ENCODE results near the gene CUEDC1.
A peak's percentile ranks its signal among the peaks of the same experiment; 100 is the strongest.

The CUEDC1 gene

GRCh38 chr17:57916925-57917858 is 38.0 kb downstream of the CUEDC1 start:
- Histone ChIP-seq H3K4me1 (peaks cover 17% of the 10 kb centered on the region), H3K4me3 (no peak overlapping the region), H3K36me3 (replicated peaks) (no peaks in the 10 kb centered on the region), H3K27me3 (ENCODE audit: low read depth) (no peaks in the 10 kb centered on the region), H3K9me3 (no peaks in the 10 kb centered on the region)
- no peak for DNase-seq (ENCODE audit: low spot score in 2 of 2)
- in situ Hi-C loops (cut with MboI; ENCODE audit: low sequenced_read_pairs), result no loop called here

- in situ Hi-C loops (cut with MboI; ENCODE audit: low sequenced_read_pairs), result no loop called here
- Histone ChIP-seq H3K9me3 (no peaks in the 10 kb centered on the region), H3K27me3 (ENCODE audit: low read depth) (no peaks in the 10 kb centered on the region), H3K36me3 (replicated peaks) (no peaks in the 10 kb centered on the region), H3K4me3 (no peak overlapping the region), H3K4me1 (peaks cover 12% of the 10 kb centered on the region)
- peak in 1 of 2 experiments; percentile 64 for DNase-seq (ENCODE audit: low spot score in 2 of 2)
Measured at GRCh38 chr17:57915985-57916757, 39.0 kb downstream of the CUEDC1 start.

GRCh38 chr17:57915544-57915943 is 39.7 kb downstream of the CUEDC1 start:
- H3K4me1 ChIP-seq, result peaks cover 11% of the 10 kb centered on the region
- H3K9me3 ChIP-seq, result no peaks in the 10 kb centered on the region
- no peak for DNase-seq (ENCODE audit: low spot score in 2 of 2)
- H3K4me3 ChIP-seq, result no peak overlapping the region
- no peaks in the 10 kb centered on the region for H3K36me3 ChIP-seq (replicated peaks)
- in situ Hi-C loops (cut with MboI; ENCODE audit: low sequenced_read_pairs), result no loop called here
- no peaks in the 10 kb centered on the region for H3K27me3 ChIP-seq (ENCODE audit: low read depth)

GRCh38 chr17:57914273-57915142 is 40.7 kb downstream of the CUEDC1 start:
- Histone ChIP-seq H3K27me3 (ENCODE audit: low read depth) (no peaks in the 10 kb centered on the region), H3K4me3 (no peak overlapping the region), H3K4me1 (peaks cover 11% of the 10 kb centered on the region), H3K36me3 (replicated peaks) (no peaks in the 10 kb centered on the region), H3K9me3 (no peaks in the 10 kb centered on the region)
- in situ Hi-C loops (cut with MboI; ENCODE audit: low sequenced_read_pairs), result no loop called here
- DNase-seq (ENCODE audit: low spot score in 2 of 2), result no peak

GRCh38 chr17:57913575-57914272 is 41.5 kb downstream of the CUEDC1 start:
- peaks cover 11% of the 10 kb centered on the region for H3K4me1 ChIP-seq
- no peak for DNase-seq (ENCODE audit: low spot score in 2 of 2)
- H3K4me3 ChIP-seq, result no peak overlapping the region
- no peaks in the 10 kb centered on the region for H3K27me3 ChIP-seq (ENCODE audit: low read depth)
- in situ Hi-C loops (cut with MboI; ENCODE audit: low sequenced_read_pairs), result no loop called here
- no peaks in the 10 kb centered on the region for H3K36me3 ChIP-seq (replicated peaks)
- no peaks in the 10 kb centered on the region for H3K9me3 ChIP-seq

GRCh38 chr17:57911834-57912673 is 43.2 kb downstream of the CUEDC1 start:
- Histone ChIP-seq H3K36me3 (replicated peaks) (no peaks in the 10 kb centered on the region), H3K4me3 (no peak overlapping the region), H3K27me3 (ENCODE audit: low read depth) (no peaks in the 10 kb centered on the region), H3K4me1 (peaks cover 11% of the 10 kb centered on the region), H3K9me3 (no peaks in the 10 kb centered on the region)
- DNase-seq (ENCODE audit: low spot score in 2 of 2), result peak; percentile 95 to 97
- in situ Hi-C loops (cut with MboI; ENCODE audit: low sequenced_read_pairs), result no loop called here

- Histone ChIP-seq H3K4me1 (peaks cover 11% of the 10 kb centered on the region), H3K4me3 (no peak overlapping the region)
- DNase-seq (ENCODE audit: low spot score in 2 of 2), result no peak
Measured at GRCh38 chr17:57910462-57911420, 44.5 kb downstream of the CUEDC1 start.

GRCh38 chr17:57909551-57909950 is 45.7 kb downstream of the CUEDC1 start:
- in situ Hi-C loops (cut with MboI; ENCODE audit: low sequenced_read_pairs), result loop anchor here (5.0 kb wide), 1 partner anchor 38 kb away; no protein-coding TSS in a partner anchor
- peaks cover 11% of the 10 kb centered on the region for H3K4me1 ChIP-seq
- H3K9me3 ChIP-seq, result no peaks in the 10 kb centered on the region
- DNase-seq (ENCODE audit: low spot score in 2 of 2), result no peak
- H3K27me3 ChIP-seq (ENCODE audit: low read depth), result no peaks in the 10 kb centered on the region
- H3K36me3 ChIP-seq (replicated peaks), result no peaks in the 10 kb centered on the region
- H3K4me3 ChIP-seq, result no peak overlapping the region

More at GRCh38 chr17:57910462-57911420, 44.5 kb downstream of the CUEDC1 start:
- no peaks in the 10 kb centered on the region for H3K36me3 ChIP-seq (replicated peaks)
- H3K9me3 ChIP-seq, result no peaks in the 10 kb centered on the region
- H3K27me3 ChIP-seq (ENCODE audit: low read depth), result no peaks in the 10 kb centered on the region
- in situ Hi-C loops (cut with MboI; ENCODE audit: low sequenced_read_pairs), result no loop called here

- no peaks in the 10 kb centered on the region for H3K36me3 ChIP-seq (replicated peaks)
- no peak for DNase-seq (ENCODE audit: low spot score in 2 of 2)
- no peaks in the 10 kb centered on the region for H3K27me3 ChIP-seq (ENCODE audit: low read depth)
- no peaks in the 10 kb centered on the region for H3K9me3 ChIP-seq
- in situ Hi-C loops (cut with MboI; ENCODE audit: low sequenced_read_pairs), result loop anchor here (5.0 kb wide), 1 partner anchor 39 kb away; no protein-coding TSS in a partner anchor
- no peak overlapping the region for H3K4me3 ChIP-seq
- H3K4me1 ChIP-seq, result peaks cover 13% of the 10 kb centered on the region
Measured at GRCh38 chr17:57908278-57908677, 46.9 kb downstream of the CUEDC1 start.

- no peaks in the 10 kb centered on the region for H3K9me3 ChIP-seq
- H3K4me1 ChIP-seq, result peaks cover 8% of the 10 kb centered on the region
- peak in 1 of 2 experiments; percentile 29 for DNase-seq (ENCODE audit: low spot score in 2 of 2)
- H3K36me3 ChIP-seq (replicated peaks), result no peaks in the 10 kb centered on the region
- in situ Hi-C loops (cut with MboI; ENCODE audit: low sequenced_read_pairs), result loop anchor here (5.0 kb wide), 1 partner anchor 40 kb away; no protein-coding TSS in a partner anchor
- H3K27me3 ChIP-seq (ENCODE audit: low read depth), result no peaks in the 10 kb centered on the region
- no peak overlapping the region for H3K4me3 ChIP-seq
Measured at GRCh38 chr17:57906910-57907309, 48.3 kb downstream of the CUEDC1 start.

- in situ Hi-C loops (cut with MboI; ENCODE audit: low sequenced_read_pairs), result loop anchor here (5.0 kb wide), 1 partner anchor 41 kb away; no protein-coding TSS in a partner anchor
Measured at GRCh38 chr17:57905875-57906455, 49.2 kb downstream of the CUEDC1 start.

More at GRCh38 chr17:57905875-57906455, 49.2 kb downstream of the CUEDC1 start:
- Histone ChIP-seq H3K36me3 (replicated peaks) (no peaks in the 10 kb centered on the region), H3K27me3 (ENCODE audit: low read depth) (no peaks in the 10 kb centered on the region), H3K4me1 (peaks cover 4% of the 10 kb centered on the region; the same call in 1 of the 2 replicates), H3K4me3 (no peak overlapping the region), H3K9me3 (no peaks in the 10 kb centered on the region)
- no peak for DNase-seq (ENCODE audit: low spot score in 2 of 2)
